Mesothelial cell of epicardium (in vitro differentiated cells): ENCODE results near the gene CDKL1. TPM values are rescaled to one million over a fixed set of nuclear protein-coding genes. Genes with fewer than 3 reads are reported as not detected.

Experiments
- DNase-seq, 2 experiments: peaks; one replicate each; pipeline ENCODE4 v3.0.0; 2021; ENCODE audit warnings: low spot score in 2 of 2; ENCODE audit not compliant: unreplicated experiment in 2 of 2
- H3K27ac Mint-ChIP-seq: 2 replicates; pipeline ENCODE4 v1.8.0; 2021; ENCODE audit warnings: mixed read lengths
- H3K27me3 Mint-ChIP-seq: 2 replicates; pipeline ENCODE4 v1.8.0; 2021; ENCODE audit warnings: low read depth, mixed read lengths
- H3K36me3 Mint-ChIP-seq: 2 replicates; pipeline ENCODE4 v1.8.0; 2021; ENCODE audit warnings: mixed read lengths
- H3K4me1 Mint-ChIP-seq: 2 replicates; pipeline ENCODE4 v1.8.0; 2021; ENCODE audit warnings: mixed read lengths
- H3K4me3 Mint-ChIP-seq: 2 replicates; pipeline ENCODE4 v1.8.0; 2021; ENCODE audit warnings: mild to moderate bottlenecking, moderate library complexity, mixed read lengths
- H3K9me3 Mint-ChIP-seq: 2 replicates; pipeline ENCODE4 v1.8.0; 2021; ENCODE audit warnings: mixed read lengths
- total RNA-seq: library from RNA; stranded (reverse); gene quantifications from 3 replicates; pipeline ENCODE4 v1.2.1, GENCODE V29; 2021
- TF ChIP-seq, protein P1 (sequence below): fragments of 200-600 bp; sonication (generic); IDR thresholded peaks from one replicate; pipeline ENCODE4 v1.5.0; 2021; ENCODE audit warnings: antibody characterized with exemption; ENCODE audit not compliant: unreplicated experiment

The CDKL1 gene
- total RNA-seq, 1 donor from 2014 or later: 1.8 TPM

DNA sequence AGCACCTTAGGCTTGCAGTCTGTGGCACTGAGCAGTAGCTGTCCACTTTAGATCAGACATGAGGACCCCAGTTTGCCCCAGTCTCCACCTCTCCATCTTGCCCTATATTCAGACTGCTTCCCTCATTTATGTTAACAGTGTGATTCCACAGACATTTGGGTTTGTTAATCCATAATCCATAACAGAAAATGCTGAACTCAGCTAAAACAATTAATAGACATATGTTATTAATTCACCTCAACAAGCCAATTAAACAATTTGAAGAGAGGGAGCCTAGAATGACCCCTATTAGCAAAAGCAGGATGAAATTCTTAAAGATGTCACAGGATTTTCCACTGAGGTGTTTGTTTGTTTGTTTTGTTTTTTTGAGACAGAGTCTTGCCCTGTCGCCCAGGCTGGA, 9.1 kb downstream of the CDKL1 start:
- H3K9me3 Mint-ChIP-seq: no peaks in the 10 kb centered on the region
- no peaks in the 10 kb centered on the region for H3K36me3 Mint-ChIP-seq
- H3K4me3 Mint-ChIP-seq: no peak overlapping the region
- no peaks in the 10 kb centered on the region for H3K4me1 Mint-ChIP-seq
- no peaks in the 10 kb centered on the region for H3K27me3 Mint-ChIP-seq
- no peak overlapping the region for H3K27ac Mint-ChIP-seq
- DNase-seq: no peak
- TF ChIP-seq, protein P1, sequence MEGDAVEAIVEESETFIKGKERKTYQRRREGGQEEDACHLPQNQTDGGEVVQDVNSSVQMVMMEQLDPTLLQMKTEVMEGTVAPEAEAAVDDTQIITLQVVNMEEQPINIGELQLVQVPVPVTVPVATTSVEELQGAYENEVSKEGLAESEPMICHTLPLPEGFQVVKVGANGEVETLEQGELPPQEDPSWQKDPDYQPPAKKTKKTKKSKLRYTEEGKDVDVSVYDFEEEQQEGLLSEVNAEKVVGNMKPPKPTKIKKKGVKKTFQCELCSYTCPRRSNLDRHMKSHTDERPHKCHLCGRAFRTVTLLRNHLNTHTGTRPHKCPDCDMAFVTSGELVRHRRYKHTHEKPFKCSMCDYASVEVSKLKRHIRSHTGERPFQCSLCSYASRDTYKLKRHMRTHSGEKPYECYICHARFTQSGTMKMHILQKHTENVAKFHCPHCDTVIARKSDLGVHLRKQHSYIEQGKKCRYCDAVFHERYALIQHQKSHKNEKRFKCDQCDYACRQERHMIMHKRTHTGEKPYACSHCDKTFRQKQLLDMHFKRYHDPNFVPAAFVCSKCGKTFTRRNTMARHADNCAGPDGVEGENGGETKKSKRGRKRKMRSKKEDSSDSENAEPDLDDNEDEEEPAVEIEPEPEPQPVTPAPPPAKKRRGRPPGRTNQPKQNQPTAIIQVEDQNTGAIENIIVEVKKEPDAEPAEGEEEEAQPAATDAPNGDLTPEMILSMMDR: no peak

DNA sequence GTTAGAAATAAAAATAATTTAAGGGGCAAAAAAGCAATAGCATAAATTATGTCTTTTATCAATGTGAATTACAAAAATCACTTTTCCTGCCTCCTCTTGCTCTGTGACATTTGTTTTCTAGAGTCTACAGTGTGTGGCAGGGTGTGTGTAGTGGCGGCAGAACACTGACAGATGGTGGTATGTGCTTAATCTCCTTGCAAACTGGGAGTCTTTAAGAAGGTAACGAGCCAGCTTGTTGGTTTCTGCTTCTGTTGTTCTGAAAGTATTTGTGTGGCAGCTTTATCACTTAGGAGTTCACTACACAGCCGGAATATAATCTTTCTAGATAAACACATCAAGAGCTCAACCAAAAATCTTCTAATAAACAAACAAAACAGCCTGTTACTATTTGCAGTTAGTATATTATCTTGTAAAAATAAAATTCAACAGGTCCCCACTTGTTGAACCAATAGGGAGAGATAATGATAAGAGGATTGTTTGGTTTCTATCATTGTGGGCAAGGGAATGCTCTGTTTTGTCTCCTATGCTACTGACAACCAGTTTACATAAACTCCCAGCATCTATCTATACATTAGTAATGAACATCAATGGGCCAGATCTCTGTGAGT, 13.0 kb downstream of the CDKL1 start:
- no peak for DNase-seq
- Mint-ChIP-seq H3K27me3 (no peaks in the 10 kb centered on the region), H3K27ac (no peak overlapping the region), H3K9me3 (no peaks in the 10 kb centered on the region), H3K4me3 (no peak overlapping the region), H3K36me3 (no peaks in the 10 kb centered on the region), H3K4me1 (no peaks in the 10 kb centered on the region)
- TF ChIP-seq, protein P1: no peak

DNA sequence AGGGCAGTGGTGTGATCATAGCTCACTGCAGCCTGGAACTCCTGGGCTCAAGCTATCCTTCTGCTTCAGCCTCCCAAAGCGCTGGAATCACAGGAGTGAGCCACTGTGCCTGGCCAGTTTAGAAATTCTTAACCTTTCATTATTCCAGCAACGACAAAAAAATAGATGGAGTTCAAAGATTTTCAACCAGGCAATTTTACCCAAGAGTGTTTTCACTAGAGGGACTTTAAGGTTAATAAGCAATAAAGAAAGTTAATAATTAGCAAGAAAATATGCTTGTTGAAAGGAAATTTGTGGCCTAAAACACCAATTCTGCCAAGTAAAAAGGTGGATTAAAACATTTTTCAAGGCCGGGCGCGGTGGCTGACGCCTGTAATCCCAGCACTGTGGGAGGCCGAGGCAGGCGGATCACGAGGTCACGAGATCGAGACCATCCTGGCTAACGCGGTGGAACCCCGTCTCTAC, 14.8 kb downstream of the CDKL1 start:
- Mint-ChIP-seq H3K4me3 (no peak overlapping the region), H3K27me3 (no peaks in the 10 kb centered on the region), H3K27ac (no peak overlapping the region), H3K4me1 (no peaks in the 10 kb centered on the region), H3K9me3 (no peaks in the 10 kb centered on the region), H3K36me3 (no peaks in the 10 kb centered on the region)
- DNase-seq: no peak
- TF ChIP-seq, protein P1: no peak

DNA sequence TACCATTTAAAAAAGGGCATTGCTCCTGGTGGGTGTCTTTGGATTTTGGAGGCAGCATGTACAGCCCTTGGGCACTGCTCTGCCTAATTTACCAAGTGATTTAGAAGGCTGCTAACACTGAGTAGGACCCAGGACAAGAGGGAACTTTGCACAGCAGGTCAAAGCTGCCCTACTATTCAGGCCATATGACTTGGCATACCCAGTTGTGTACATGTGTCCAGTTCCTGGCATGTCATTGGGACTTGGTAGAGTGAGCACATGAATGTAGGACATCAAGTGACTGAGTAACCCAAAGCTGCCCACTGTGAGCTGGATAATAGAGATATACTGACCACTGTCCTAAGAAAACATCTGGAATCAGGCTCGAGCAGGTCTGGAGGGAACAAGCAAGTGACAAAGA, 15.7 kb downstream of the CDKL1 start:
- no peaks in the 10 kb centered on the region for H3K9me3 Mint-ChIP-seq
- no peak for DNase-seq
- TF ChIP-seq, protein P1: no peak
- no peaks in the 10 kb centered on the region for H3K27me3 Mint-ChIP-seq
- no peaks in the 10 kb centered on the region for H3K4me1 Mint-ChIP-seq
- no peaks in the 10 kb centered on the region for H3K36me3 Mint-ChIP-seq
- no peak overlapping the region for H3K4me3 Mint-ChIP-seq
- H3K27ac Mint-ChIP-seq: no peak overlapping the region

DNA sequence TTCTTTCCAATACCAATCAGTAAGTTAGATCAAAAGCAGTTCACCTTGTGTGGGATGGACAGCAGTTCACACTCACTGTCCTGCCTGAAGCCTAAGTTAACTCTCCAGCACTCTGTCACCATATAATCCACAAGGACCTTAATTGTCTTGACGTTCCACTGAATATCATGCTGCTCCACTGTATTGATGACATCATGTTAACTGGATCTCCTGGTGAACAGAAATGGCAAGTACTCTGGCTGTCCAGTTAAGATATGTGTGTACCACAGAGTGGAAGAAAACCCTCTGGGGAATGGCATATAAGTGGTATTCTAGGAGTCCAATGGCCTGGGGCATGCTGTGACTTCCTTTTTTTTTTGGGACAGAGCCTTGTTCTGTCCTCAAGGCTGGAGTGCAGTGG, 16.2 kb downstream of the CDKL1 start:
- Mint-ChIP-seq H3K27me3 (no peaks in the 10 kb centered on the region), H3K4me3 (no peak overlapping the region), H3K9me3 (no peaks in the 10 kb centered on the region), H3K36me3 (no peaks in the 10 kb centered on the region), H3K4me1 (no peaks in the 10 kb centered on the region), H3K27ac (no peak overlapping the region)
- no peak for DNase-seq
- TF ChIP-seq, protein P1: no peak

DNA sequence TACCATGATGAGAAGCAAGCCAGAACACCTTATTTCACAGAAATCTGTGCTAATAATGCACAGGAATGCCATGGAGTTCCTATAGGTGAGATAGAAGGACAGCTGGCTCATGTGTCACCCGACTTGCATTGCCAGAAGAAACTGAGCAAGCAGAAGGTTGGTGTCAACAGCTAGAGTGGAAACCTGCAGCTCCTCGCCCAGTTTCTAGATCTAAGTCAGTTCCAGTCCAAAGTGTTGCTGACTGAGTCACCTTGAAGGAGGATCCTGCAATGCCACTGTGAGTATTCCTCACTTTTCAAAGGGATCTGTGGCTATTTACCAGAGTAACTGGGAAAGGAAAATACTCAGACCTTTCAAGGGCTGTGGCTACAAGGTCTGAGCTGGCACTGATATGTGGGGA, 17.1 kb downstream of the CDKL1 start:
- no peak overlapping the region for H3K4me3 Mint-ChIP-seq
- no peak for DNase-seq
- H3K4me1 Mint-ChIP-seq: no peaks in the 10 kb centered on the region
- no peaks in the 10 kb centered on the region for H3K9me3 Mint-ChIP-seq
- H3K36me3 Mint-ChIP-seq: no peaks in the 10 kb centered on the region
- no peak overlapping the region for H3K27ac Mint-ChIP-seq
- H3K27me3 Mint-ChIP-seq: no peaks in the 10 kb centered on the region
- TF ChIP-seq, protein P1: no peak
